ENCODE measurements around the gene SORCS2.

The SORCS2 gene

DNA sequence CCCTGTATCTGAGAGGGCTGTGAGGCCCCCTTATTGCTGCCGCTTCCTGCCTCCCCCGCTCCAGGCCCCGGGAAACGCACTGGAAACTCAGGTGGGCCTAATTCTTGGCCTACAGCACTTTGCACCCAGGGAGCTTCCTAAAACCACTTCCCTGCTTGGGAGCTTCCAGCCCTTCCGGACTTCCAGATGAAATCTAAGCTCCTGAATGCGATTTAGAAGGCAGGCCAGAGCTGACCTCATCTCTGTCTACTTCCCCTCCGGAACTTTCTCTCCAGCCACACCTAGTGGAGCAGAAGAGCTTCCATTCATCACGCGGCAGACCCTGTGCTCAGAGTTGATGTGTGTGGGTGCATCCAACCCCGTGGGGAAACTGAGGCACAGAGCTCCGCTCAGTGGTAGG, 84.2 kb downstream of the SORCS2 start:
- Histone ChIP-seq H3K9me3 (ENCODE audit: insufficient read depth, low read length, severe bottlenecking) (no peaks in the 10 kb centered on the region), H3K36me3 (ENCODE audit: insufficient read depth, low read length) (no peaks in the 10 kb centered on the region), H3K27me3 (ENCODE audit: insufficient read depth, low read length, poor library complexity) (peaks cover 7% of the 10 kb centered on the region), H3K9ac (ENCODE audit: low read depth, low read length) (no peak overlapping the region), H3K4me1 (ENCODE audit: insufficient read depth, low read length) (no peaks in the 10 kb centered on the region), H3K79me2 (ENCODE audit: insufficient read depth, low read length) (no peaks in the 10 kb centered on the region), H3K4me2 (ENCODE audit: insufficient read depth, low read length) (no peak overlapping the region), H2AFZ (ENCODE audit: low read depth, low read length) (no peak overlapping the region), H4K20me1 (ENCODE audit: insufficient read depth, low read length) (peaks cover 3% of the 10 kb centered on the region; the same call in 1 of the 2 replicates), H3K4me3 (ENCODE audit: low read depth in 1 of 2, low read length in 2 of 2) (no peak overlapping the region), H3K27ac (ENCODE audit: low read length) (no peak overlapping the region)
- TF ChIP-seq EZH2 (IDR thresholded peaks at IDR 0.05; ENCODE audit: borderline replicate concordance, low read depth, low read length, severe bottlenecking) = no peak
- TF ChIP-seq, protein P1, sequence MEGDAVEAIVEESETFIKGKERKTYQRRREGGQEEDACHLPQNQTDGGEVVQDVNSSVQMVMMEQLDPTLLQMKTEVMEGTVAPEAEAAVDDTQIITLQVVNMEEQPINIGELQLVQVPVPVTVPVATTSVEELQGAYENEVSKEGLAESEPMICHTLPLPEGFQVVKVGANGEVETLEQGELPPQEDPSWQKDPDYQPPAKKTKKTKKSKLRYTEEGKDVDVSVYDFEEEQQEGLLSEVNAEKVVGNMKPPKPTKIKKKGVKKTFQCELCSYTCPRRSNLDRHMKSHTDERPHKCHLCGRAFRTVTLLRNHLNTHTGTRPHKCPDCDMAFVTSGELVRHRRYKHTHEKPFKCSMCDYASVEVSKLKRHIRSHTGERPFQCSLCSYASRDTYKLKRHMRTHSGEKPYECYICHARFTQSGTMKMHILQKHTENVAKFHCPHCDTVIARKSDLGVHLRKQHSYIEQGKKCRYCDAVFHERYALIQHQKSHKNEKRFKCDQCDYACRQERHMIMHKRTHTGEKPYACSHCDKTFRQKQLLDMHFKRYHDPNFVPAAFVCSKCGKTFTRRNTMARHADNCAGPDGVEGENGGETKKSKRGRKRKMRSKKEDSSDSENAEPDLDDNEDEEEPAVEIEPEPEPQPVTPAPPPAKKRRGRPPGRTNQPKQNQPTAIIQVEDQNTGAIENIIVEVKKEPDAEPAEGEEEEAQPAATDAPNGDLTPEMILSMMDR (IDR thresholded peaks at IDR 0.05; ENCODE audit: borderline replicate concordance, extremely low read depth, low read length, poor library complexity, severe bottlenecking) = no peak
- ATAC-seq (ENCODE audit: insufficient read depth, low read depth) = no peak
- DNase-seq = no peak

DNA sequence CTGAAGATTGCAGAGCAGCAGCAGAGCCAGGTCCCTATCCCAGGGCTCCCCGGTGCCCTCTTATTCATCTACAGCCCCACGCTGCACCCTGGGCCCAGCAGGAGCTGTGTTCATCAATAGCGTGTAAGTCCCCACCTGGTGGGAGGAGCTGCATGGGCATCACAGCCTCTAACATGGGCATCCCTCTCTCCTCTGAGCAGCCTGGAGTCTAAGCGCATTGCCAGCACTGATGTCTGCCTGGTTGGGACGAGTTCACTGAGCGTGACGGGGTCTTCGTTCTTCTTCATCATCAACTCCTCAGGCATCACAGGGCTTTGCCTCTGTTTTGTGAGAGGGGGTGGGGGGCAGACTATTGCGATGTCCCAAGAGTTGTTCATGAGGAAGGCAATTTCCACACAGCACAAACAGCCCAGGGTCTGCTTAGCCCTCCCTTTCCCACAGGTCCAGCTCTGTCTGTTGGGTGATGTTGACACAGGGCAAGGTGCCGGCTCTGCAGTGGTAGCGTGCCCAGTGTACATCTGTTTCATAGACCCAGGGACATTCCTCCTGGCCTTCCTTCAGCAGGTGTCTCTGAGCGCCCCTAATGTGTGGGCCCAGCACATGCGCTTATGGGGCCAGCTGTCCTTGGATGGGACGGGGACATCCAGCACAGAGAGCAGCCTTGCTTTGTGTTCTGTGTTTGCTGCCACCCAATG, 85.9 kb downstream of the SORCS2 start:
- no peak overlapping the region for H3K27ac ChIP-seq (ENCODE audit: low read length)
- H3K9ac ChIP-seq (ENCODE audit: low read depth, low read length) = no peak overlapping the region
- H3K9me3 ChIP-seq (ENCODE audit: insufficient read depth, low read length, severe bottlenecking) = no peaks in the 10 kb centered on the region
- TF ChIP-seq EZH2 (IDR thresholded peaks at IDR 0.05; ENCODE audit: borderline replicate concordance, low read depth, low read length, severe bottlenecking) = no peak
- TF ChIP-seq, protein P1 (IDR thresholded peaks at IDR 0.05; ENCODE audit: borderline replicate concordance, extremely low read depth, low read length, poor library complexity, severe bottlenecking) = no peak
- no peak overlapping the region for H3K4me3 ChIP-seq (ENCODE audit: low read depth in 1 of 2, low read length in 2 of 2)
- H2AFZ ChIP-seq (ENCODE audit: low read depth, low read length) = no peak overlapping the region
- no peaks in the 10 kb centered on the region for H3K4me1 ChIP-seq (ENCODE audit: insufficient read depth, low read length)
- H3K27me3 ChIP-seq (ENCODE audit: insufficient read depth, low read length, poor library complexity) = peaks cover 4% of the 10 kb centered on the region
- no peak overlapping the region for H3K4me2 ChIP-seq (ENCODE audit: insufficient read depth, low read length)
- ATAC-seq (ENCODE audit: insufficient read depth, low read depth) (no peak), DNase-seq (no peak)
- no peaks in the 10 kb centered on the region for H3K79me2 ChIP-seq (ENCODE audit: insufficient read depth, low read length)
- H3K36me3 ChIP-seq (ENCODE audit: insufficient read depth, low read length) = no peaks in the 10 kb centered on the region
- peaks cover 6% of the 10 kb centered on the region; the same call in 1 of the 2 replicates for H4K20me1 ChIP-seq (ENCODE audit: insufficient read depth, low read length)

DNA sequence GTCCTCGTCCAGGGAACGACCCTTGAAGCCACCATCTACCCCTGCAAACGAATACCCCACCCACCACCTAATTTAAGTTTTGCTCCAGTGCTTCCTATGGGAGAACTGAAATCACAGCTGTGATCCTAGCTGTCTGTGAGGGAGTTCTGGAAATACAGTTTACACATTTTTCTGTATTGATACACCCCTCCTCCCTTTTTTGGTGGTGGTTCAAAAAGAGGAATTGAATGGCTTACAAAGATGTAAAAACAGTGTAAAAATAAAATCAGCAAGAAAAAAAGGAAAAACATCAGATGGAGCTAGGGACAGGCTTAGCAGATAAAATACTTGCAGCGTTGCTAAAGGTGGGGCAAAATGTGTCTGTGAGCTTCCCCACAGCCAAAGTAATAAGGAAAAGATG, 86.6 kb downstream of the SORCS2 start:
- Histone ChIP-seq H4K20me1 (ENCODE audit: insufficient read depth, low read length) (peaks cover 8% of the 10 kb centered on the region; the same call in 1 of the 2 replicates), H3K4me2 (ENCODE audit: insufficient read depth, low read length) (no peak overlapping the region), H3K9me3 (ENCODE audit: insufficient read depth, low read length, severe bottlenecking) (no peaks in the 10 kb centered on the region), H3K27ac (ENCODE audit: low read length) (no peak overlapping the region), H3K79me2 (ENCODE audit: insufficient read depth, low read length) (no peaks in the 10 kb centered on the region), H3K9ac (ENCODE audit: low read depth, low read length) (no peak overlapping the region), H2AFZ (ENCODE audit: low read depth, low read length) (no peak overlapping the region), H3K36me3 (ENCODE audit: insufficient read depth, low read length) (no peaks in the 10 kb centered on the region), H3K27me3 (ENCODE audit: insufficient read depth, low read length, poor library complexity) (no peaks in the 10 kb centered on the region), H3K4me3 (ENCODE audit: low read depth in 1 of 2, low read length in 2 of 2) (no peak overlapping the region), H3K4me1 (ENCODE audit: insufficient read depth, low read length) (no peaks in the 10 kb centered on the region)
- TF ChIP-seq, protein P1 (IDR thresholded peaks at IDR 0.05; ENCODE audit: borderline replicate concordance, extremely low read depth, low read length, poor library complexity, severe bottlenecking) = no peak
- no peak for TF ChIP-seq EZH2 (IDR thresholded peaks at IDR 0.05; ENCODE audit: borderline replicate concordance, low read depth, low read length, severe bottlenecking)
- DNase-seq = no peak
- ATAC-seq (ENCODE audit: insufficient read depth, low read depth) = no peak
